ENCODE data around the gene TSEN15. TPM values are rescaled to one million over a fixed set of nuclear protein-coding genes. Genes with fewer than 3 reads are reported as not detected.

The TSEN15 gene
- total RNA-seq, 1 experiment from 2014 or later: 31.1 TPM

- H3K4me3 ChIP-seq (replicated peaks in 1 of 2; ENCODE audit: low read depth in 1 of 2, low read length in 2 of 2): no peak overlapping the region
- no peaks in the 10 kb centered on the region for H3K9me2 ChIP-seq (ENCODE audit: insufficient read depth)
- no peaks in the 10 kb centered on the region for H3K27me3 ChIP-seq (ENCODE audit: insufficient read depth, low read length)
- no peaks in the 10 kb centered on the region for H3K36me3 ChIP-seq (ENCODE audit: control insufficient read depth in 1 of 2, insufficient read depth in 2 of 2, low read length in 2 of 2)
- H3K79me2 ChIP-seq (ENCODE audit: insufficient read depth, low read length): no peaks in the 10 kb centered on the region
- intact Hi-C loops (cut with micrococcal nuclease): no loop called here
- no peak overlapping the region for H3K9ac ChIP-seq (ENCODE audit: low read length)
- DNase-seq (ENCODE audit: low read depth, low spot score) (no peak), ATAC-seq (no peak)
- TF ChIP-seq EGR1 (IDR thresholded peaks at IDR 0.05; ENCODE audit: low read depth): no peak
- no peak for TF ChIP-seq FOSL1 (IDR thresholded peaks at IDR 0.05; ENCODE audit: low read depth)
- TF ChIP-seq EZH2phosphoT487 (IDR thresholded peaks at IDR 0.05; ENCODE audit: borderline replicate concordance): no peak
- no peak for TF ChIP-seq CEBPB (IDR thresholded peaks at IDR 0.05; ENCODE audit: low read depth)
- TF ChIP-seq ZBTB33 (IDR thresholded peaks at IDR 0.05; ENCODE audit: extremely low read depth, insufficient replicate concordance, low read length): no peak
- TF ChIP-seq RAD21 (IDR thresholded peaks at IDR 0.05; ENCODE audit: low read depth): no peak
- no peak for TF ChIP-seq EZH2 (IDR thresholded peaks at IDR 0.05)
- no peak for TF ChIP-seq TCF7L2 (IDR thresholded peaks at IDR 0.05; ENCODE audit: borderline replicate concordance, extremely low read depth, insufficient read depth, insufficient read length)
- no peak for TF ChIP-seq JUND (IDR thresholded peaks at IDR 0.05)
- no peak for TF ChIP-seq POLR2AphosphoS5 (IDR thresholded peaks at IDR 0.05; ENCODE audit: low read depth, low read length)
- CTCF ChIA-PET: no interaction called here
- no TSS peak for BruUV-seq (replicated peaks)
- no peaks in the 10 kb centered on the region for H3K9me3 ChIP-seq (ENCODE audit: control insufficient read depth in 1 of 2, insufficient read depth in 1 of 2, low read depth in 1 of 2, low read length in 2 of 2)
- H3K27ac ChIP-seq (ENCODE audit: low read depth, low read length): no peak overlapping the region
- no peaks in the 10 kb centered on the region for H3K4me1 ChIP-seq (ENCODE audit: control insufficient read depth in 1 of 2, insufficient read depth in 2 of 2, low read length in 2 of 2)
- POLR2A ChIA-PET: no interaction called here
- no peaks in the 10 kb centered on the region for H4K20me1 ChIP-seq (ENCODE audit: insufficient read depth)
- H2AFZ ChIP-seq (ENCODE audit: low read depth, low read length, poor library complexity, severe bottlenecking): no peak overlapping the region
- H3K4me2 ChIP-seq (ENCODE audit: low read length): no peak overlapping the region
- RAD21 ChIA-PET (ENCODE audit: low non-redundant PET in 1 of 2, low total read pairs in 2 of 2, uncharacterized antibody in 2 of 2, unreplicated experiment in 2 of 2): no interaction called here
These were observed 41.5 kb downstream of the TSEN15 start for GRCh38 chr1:184093071-184093470.

GRCh38 chr1:184096005-184096404 lies 44.5 kb downstream of the TSEN15 start:
- Histone ChIP-seq H3K4me2 (ENCODE audit: low read length) (no peak overlapping the region), H3K79me2 (ENCODE audit: insufficient read depth, low read length) (no peaks in the 10 kb centered on the region), H3K27ac (ENCODE audit: low read depth, low read length) (no peak overlapping the region), H3K27me3 (ENCODE audit: insufficient read depth, low read length) (no peaks in the 10 kb centered on the region), H3K36me3 (ENCODE audit: control insufficient read depth in 1 of 2, insufficient read depth in 2 of 2, low read length in 2 of 2) (no peaks in the 10 kb centered on the region), H3K4me1 (ENCODE audit: control insufficient read depth in 1 of 2, insufficient read depth in 2 of 2, low read length in 2 of 2) (no peaks in the 10 kb centered on the region), H3K9me3 (ENCODE audit: control insufficient read depth in 1 of 2, insufficient read depth in 1 of 2, low read depth in 1 of 2, low read length in 2 of 2) (no peaks in the 10 kb centered on the region), H2AFZ (ENCODE audit: low read depth, low read length, poor library complexity, severe bottlenecking) (no peak overlapping the region), H4K20me1 (ENCODE audit: insufficient read depth) (no peaks in the 10 kb centered on the region), H3K9ac (ENCODE audit: low read length) (no peak overlapping the region), H3K4me3 (replicated peaks in 1 of 2; ENCODE audit: low read depth in 1 of 2, low read length in 2 of 2) (no peak overlapping the region), H3K9me2 (ENCODE audit: insufficient read depth) (no peaks in the 10 kb centered on the region)
- no TSS peak for BruUV-seq (replicated peaks)
- ChIA-PET RAD21 (ENCODE audit: low non-redundant PET in 1 of 2, low total read pairs in 2 of 2, uncharacterized antibody in 2 of 2, unreplicated experiment in 2 of 2) (no interaction called here), CTCF (no interaction called here), POLR2A (no interaction called here)
- no peak for TF ChIP-seq ELF1 (IDR thresholded peaks at IDR 0.05; ENCODE audit: borderline replicate concordance, low read depth)
- no peak for TF ChIP-seq SRF (IDR thresholded peaks at IDR 0.05; ENCODE audit: low read depth)
- TF ChIP-seq ATF3 (IDR thresholded peaks at IDR 0.05): no peak
- no peak for TF ChIP-seq ZNF274 (IDR thresholded peaks at IDR 0.05; ENCODE audit: low read depth, low read length)
- no peak for TF ChIP-seq TCF7L2 (IDR thresholded peaks at IDR 0.05; ENCODE audit: borderline replicate concordance, extremely low read depth, insufficient read depth, insufficient read length)
- TF ChIP-seq CBX3 (IDR thresholded peaks at IDR 0.05; ENCODE audit: low read depth): no peak
- no peak for TF ChIP-seq SP1 (IDR thresholded peaks at IDR 0.05; ENCODE audit: low read depth)
- no peak for TF ChIP-seq MAX (IDR thresholded peaks at IDR 0.05)
- DNase-seq (ENCODE audit: low read depth, low spot score) (no peak), ATAC-seq (no peak)
- intact Hi-C loops (cut with micrococcal nuclease): no loop called here
